Nephron progenitor cell (in vitro differentiated cells): ENCODE data around the gene COA1.

Experiments
- DNase-seq: peaks from one replicate; pipeline ENCODE4 v3.0.0; 2021
- H3K27ac Mint-ChIP-seq: 2 replicates; pipeline ENCODE4 v1.8.0; 2021; ENCODE audit warnings: mild to moderate bottlenecking, moderate library complexity, mixed read lengths
- H3K27me3 Mint-ChIP-seq: 2 replicates; pipeline ENCODE4 v1.8.0; 2021; ENCODE audit warnings: mild to moderate bottlenecking, low read depth, mixed read lengths; ENCODE audit not compliant: poor library complexity
- H3K36me3 Mint-ChIP-seq: 2 replicates; pipeline ENCODE4 v1.8.0; 2021; ENCODE audit warnings: low read depth, mixed read lengths
- H3K4me1 Mint-ChIP-seq: 2 replicates; pipeline ENCODE4 v1.8.0; 2021; ENCODE audit warnings: mixed read lengths
- H3K4me3 Mint-ChIP-seq: 2 replicates; pipeline ENCODE4 v1.8.0; 2021; ENCODE audit warnings: mild to moderate bottlenecking, moderate library complexity, mixed read lengths
- H3K9me3 Mint-ChIP-seq: 2 replicates; pipeline ENCODE4 v1.8.0; 2021; ENCODE audit warnings: mild to moderate bottlenecking, moderate library complexity, mixed read lengths
- TF ChIP-seq, protein P1 (sequence below): fragments of 200-600 bp; sonication (generic); IDR thresholded peaks from 2 replicates; pipeline ENCODE4 v1.5.0; 2021; ENCODE audit warnings: antibody characterized with exemption

The COA1 gene

DNA sequence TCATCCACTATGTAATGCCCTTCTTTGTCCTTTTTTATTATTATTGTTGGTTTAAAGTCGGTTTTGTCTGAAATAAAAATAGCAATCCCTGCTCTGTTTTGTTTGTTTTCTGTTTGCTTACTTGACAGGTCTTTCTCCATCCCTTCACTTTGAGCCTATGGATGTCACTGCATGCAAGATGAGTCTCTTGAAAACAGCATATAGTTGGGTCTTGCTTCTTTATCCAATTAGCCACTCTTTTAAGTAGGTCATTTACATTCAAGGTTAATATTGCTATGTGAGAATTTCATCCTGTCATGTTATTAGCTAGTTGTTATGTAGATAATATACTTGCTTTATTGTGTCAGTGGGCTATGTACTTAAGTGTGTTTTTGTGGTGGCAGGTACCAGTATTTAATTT lies 25.8 kb downstream of the COA1 start:
- no peaks in the 10 kb centered on the region for H3K4me1 Mint-ChIP-seq
- peaks cover 64% of the 10 kb centered on the region for H3K36me3 Mint-ChIP-seq
- no peaks in the 10 kb centered on the region for H3K27me3 Mint-ChIP-seq
- no peak overlapping the region for H3K4me3 Mint-ChIP-seq
- TF ChIP-seq, protein P1, sequence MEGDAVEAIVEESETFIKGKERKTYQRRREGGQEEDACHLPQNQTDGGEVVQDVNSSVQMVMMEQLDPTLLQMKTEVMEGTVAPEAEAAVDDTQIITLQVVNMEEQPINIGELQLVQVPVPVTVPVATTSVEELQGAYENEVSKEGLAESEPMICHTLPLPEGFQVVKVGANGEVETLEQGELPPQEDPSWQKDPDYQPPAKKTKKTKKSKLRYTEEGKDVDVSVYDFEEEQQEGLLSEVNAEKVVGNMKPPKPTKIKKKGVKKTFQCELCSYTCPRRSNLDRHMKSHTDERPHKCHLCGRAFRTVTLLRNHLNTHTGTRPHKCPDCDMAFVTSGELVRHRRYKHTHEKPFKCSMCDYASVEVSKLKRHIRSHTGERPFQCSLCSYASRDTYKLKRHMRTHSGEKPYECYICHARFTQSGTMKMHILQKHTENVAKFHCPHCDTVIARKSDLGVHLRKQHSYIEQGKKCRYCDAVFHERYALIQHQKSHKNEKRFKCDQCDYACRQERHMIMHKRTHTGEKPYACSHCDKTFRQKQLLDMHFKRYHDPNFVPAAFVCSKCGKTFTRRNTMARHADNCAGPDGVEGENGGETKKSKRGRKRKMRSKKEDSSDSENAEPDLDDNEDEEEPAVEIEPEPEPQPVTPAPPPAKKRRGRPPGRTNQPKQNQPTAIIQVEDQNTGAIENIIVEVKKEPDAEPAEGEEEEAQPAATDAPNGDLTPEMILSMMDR: no peak
- H3K27ac Mint-ChIP-seq: no peak overlapping the region
- peaks cover 62% of the 10 kb centered on the region for H3K9me3 Mint-ChIP-seq
- no peak for DNase-seq

DNA sequence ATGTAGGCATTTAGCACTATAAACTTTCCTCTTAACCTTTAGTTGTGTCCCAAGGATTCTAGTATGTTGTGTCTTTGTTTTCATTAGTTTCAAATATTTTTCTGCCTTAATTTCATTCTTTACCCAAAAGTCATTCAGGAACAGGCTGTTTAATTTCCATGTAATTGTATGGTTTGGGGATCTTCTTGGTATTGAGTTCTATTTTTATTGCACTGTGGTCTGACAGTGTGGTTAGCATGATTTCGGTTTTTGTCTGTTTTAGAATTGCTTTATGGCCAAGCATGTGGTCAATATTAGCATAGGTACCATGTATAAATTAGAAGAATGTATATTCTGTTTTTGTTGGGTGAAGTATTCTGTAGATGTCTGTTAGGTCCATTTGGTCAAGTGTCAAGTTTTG lies 26.3 kb downstream of the COA1 start:
- Mint-ChIP-seq H3K4me1 (no peaks in the 10 kb centered on the region), H3K27ac (no peak overlapping the region), H3K4me3 (no peak overlapping the region), H3K36me3 (peaks cover 58% of the 10 kb centered on the region), H3K27me3 (no peaks in the 10 kb centered on the region), H3K9me3 (peaks cover 56% of the 10 kb centered on the region)
- TF ChIP-seq, protein P1: no peak
- DNase-seq: no peak

DNA sequence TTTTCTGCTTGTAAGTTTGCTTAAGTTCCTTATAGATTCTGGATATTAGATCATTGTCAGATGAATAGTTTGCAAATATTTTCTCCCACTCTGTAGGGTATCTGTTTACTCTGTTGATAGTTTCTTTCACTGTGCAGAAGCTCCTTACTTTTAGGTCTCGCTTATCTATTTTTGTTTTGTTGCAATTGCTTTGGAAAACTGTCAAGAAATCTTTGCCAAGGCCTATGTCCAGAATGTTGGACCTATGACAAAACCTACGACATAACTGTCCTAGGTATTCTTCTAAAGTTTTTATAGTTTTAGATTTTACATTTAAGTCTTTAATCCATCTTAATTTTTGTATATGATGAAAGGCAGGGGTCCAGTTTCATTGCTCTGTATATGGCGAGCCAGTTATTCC lies 27.4 kb downstream of the COA1 start:
- H3K9me3 Mint-ChIP-seq: peaks cover 49% of the 10 kb centered on the region
- no peak for DNase-seq
- H3K4me3 Mint-ChIP-seq: no peak overlapping the region
- peaks cover 52% of the 10 kb centered on the region for H3K36me3 Mint-ChIP-seq
- no peaks in the 10 kb centered on the region for H3K27me3 Mint-ChIP-seq
- TF ChIP-seq, protein P1: no peak
- no peaks in the 10 kb centered on the region for H3K4me1 Mint-ChIP-seq
- no peak overlapping the region for H3K27ac Mint-ChIP-seq

DNA sequence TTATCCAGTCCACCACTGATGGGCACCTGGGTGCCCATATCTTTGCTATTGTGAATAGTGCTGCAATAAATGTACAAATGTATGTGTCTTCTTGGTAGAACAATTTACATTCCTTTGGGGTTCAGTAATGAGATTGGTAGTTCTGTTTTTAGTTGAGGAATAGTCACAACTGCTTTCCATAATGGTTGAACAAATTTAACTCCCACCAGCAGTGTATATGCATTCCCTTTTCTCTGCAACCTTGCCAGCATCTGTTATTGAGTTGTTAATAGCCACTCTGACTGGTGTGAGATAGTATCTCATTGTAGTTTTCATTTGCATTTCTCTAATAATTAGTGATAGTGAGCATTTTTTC lies 27.8 kb downstream of the COA1 start:
- TF ChIP-seq, protein P1: no peak
- H3K9me3 Mint-ChIP-seq: peaks cover 45% of the 10 kb centered on the region
- H3K27ac Mint-ChIP-seq: peak overlapping the region; percentile 92
- no peaks in the 10 kb centered on the region for H3K4me1 Mint-ChIP-seq
- H3K27me3 Mint-ChIP-seq: no peaks in the 10 kb centered on the region
- no peak for DNase-seq
- no peak overlapping the region for H3K4me3 Mint-ChIP-seq
- H3K36me3 Mint-ChIP-seq: peaks cover 48% of the 10 kb centered on the region

DNA sequence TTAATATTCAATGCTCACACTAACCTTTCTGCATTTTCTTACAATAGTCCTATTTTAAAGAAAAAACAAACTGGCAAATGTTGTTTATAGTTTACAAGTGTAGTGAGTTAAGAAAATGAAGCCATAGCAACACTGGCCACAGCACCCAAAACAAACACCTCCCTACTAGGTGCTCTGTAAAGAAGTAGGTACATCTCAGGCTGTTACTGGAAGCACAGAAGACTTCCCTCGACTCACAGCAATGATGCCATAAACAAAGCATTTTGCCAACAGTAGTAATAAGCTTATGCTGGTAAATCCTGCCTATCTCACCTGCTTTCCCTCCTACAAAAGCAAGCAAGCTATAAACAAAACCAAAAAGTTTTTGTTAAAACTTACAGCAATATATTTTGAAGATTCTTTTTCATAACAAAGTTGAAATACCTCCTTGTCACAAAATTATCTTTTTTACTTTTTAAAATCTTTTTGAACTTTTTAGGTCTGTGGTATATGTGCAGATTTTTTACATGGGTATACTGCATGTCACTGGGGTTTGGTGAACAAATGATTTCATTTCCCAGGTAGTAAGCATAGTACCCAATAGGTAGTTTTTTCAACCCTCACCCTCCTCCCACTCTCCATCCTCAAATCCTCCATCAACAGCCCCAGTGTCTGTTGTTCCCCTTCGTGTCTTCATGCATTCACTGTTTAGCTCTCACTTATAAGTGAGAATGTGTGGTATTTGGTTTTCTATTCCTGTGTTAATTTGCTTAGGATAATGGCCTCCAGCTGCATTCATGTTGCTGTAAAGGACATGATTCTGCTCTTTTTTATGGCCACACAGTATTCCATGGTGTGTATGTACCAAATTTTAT lies 28.4 kb downstream of the COA1 start:
- no peak overlapping the region for H3K4me3 Mint-ChIP-seq
- DNase-seq: no peak
- TF ChIP-seq, protein P1: no peak
- H3K27me3 Mint-ChIP-seq: no peaks in the 10 kb centered on the region
- H3K27ac Mint-ChIP-seq: peak overlapping the region; percentile 92
- H3K4me1 Mint-ChIP-seq: no peaks in the 10 kb centered on the region
- peaks cover 42% of the 10 kb centered on the region for H3K36me3 Mint-ChIP-seq
- peaks cover 41% of the 10 kb centered on the region for H3K9me3 Mint-ChIP-seq

DNA sequence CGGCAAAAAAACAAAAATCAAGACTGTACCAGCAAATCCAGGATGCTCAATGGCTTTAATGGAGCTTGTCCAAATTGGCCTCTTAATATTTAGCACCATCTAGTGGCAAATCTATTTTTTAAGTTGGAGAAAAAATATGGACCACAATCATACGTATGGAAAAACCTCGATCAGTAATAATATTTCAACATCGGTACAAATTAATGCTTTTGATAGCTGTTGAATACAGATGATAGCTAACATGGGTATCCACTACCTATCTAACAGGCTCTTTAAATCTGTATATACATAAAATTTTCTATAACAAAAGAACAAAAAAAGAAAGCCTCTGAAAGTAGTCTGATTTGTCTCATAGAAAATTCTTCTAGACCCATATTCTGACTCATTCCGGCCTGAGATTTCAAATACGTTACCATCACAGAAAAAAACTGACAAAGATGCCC lies 29.2 kb downstream of the COA1 start:
- H3K9me3 Mint-ChIP-seq: peaks cover 33% of the 10 kb centered on the region

More for the DNA sequence above, 29.2 kb downstream of the COA1 start:
- Mint-ChIP-seq H3K36me3 (peaks cover 34% of the 10 kb centered on the region), H3K4me1 (no peaks in the 10 kb centered on the region), H3K27ac (no peak overlapping the region), H3K27me3 (no peaks in the 10 kb centered on the region), H3K4me3 (no peak overlapping the region)
- no peak for DNase-seq
- TF ChIP-seq, protein P1: peak; percentile 46
